ENCODE measurements around the gene NEURL1B. TPM values are rescaled to one million over a fixed set of nuclear protein-coding genes. Genes with fewer than 3 reads are reported as not detected.

NEURL1B gene
- polyA plus RNA-seq, 1 of the 3 experiments (the other 2 are of a cell fraction): 2.8 TPM

GRCh38 chr5:172603251-172603806 lies 37.7 kb upstream of the NEURL1B start (continued):
- no peak for TF ChIP-seq IRF3 (IDR thresholded peaks at IDR 0.05; ENCODE audit: low read depth, low read length)
- no peak for TF ChIP-seq RFX5 (IDR thresholded peaks at IDR 0.05; ENCODE audit: low read length)
- no peak for TF ChIP-seq RXRA (IDR thresholded peaks at IDR 0.05; ENCODE audit: borderline replicate concordance, low read depth)
- TF ChIP-seq CTCF (IDR thresholded peaks at IDR 0.05): no peak

GRCh38 chr5:172605466-172605865 lies 35.6 kb upstream of the NEURL1B start:
- no peak overlapping the region for H3K4me2 ChIP-seq
- no peaks in the 10 kb centered on the region for H3K9me2 ChIP-seq
- no peaks in the 10 kb centered on the region for H3F3A ChIP-seq (replicated peaks; ENCODE audit: insufficient read depth)
- no peaks in the 10 kb centered on the region for H4K20me1 ChIP-seq (ENCODE audit: insufficient read depth)
- H3K9ac ChIP-seq: no peak overlapping the region
- no peaks in the 10 kb centered on the region for H3K79me2 ChIP-seq (ENCODE audit: insufficient read depth)
- H3K36me3 ChIP-seq (replicated peaks in 1 of 2; ENCODE audit: control insufficient read depth in 1 of 2, insufficient read depth in 2 of 2, low read length in 1 of 2): no peaks in the 10 kb centered on the region
- H3K27me3 ChIP-seq (ENCODE audit: insufficient read depth): no peaks in the 10 kb centered on the region; the same call in 1 of the 2 replicates
- H3K9me3 ChIP-seq: no peaks in the 10 kb centered on the region
- DNase-seq: no peak
- no peak overlapping the region for H2AFZ ChIP-seq (ENCODE audit: low read depth)
- no peak overlapping the region for H3K27ac ChIP-seq (ENCODE audit: low read depth in 2 of 2, low read length in 1 of 2)
- H3K4me3 ChIP-seq (ENCODE audit: low read depth in 2 of 2, low read length in 1 of 2): no peak overlapping the region
- ChIA-PET CTCF (interaction anchor here (1.0 kb wide), 1 partner anchor 36 kb away, joined by 3 read pairs; the partner anchor contains the start of gene NEURL1B), POLR2A (no interaction called here)
- no peak for TF ChIP-seq GATA2 (CRISPR knock-in tag; IDR thresholded peaks at IDR 0.05)
- no peak for TF ChIP-seq RCOR1 (IDR thresholded peaks at IDR 0.05; ENCODE audit: low read length)
- no peak for TF ChIP-seq FOXJ3 (CRISPR knock-in tag; IDR thresholded peaks at IDR 0.05)
- TF ChIP-seq YY1 (IDR thresholded peaks at IDR 0.05; ENCODE audit: low read depth): no peak
- no peak for TF ChIP-seq CHD2 (IDR thresholded peaks at IDR 0.05; ENCODE audit: low read length, partially characterized antibody)
- TF ChIP-seq REST (IDR thresholded peaks at IDR 0.05; ENCODE audit: low read depth, low read length): no peak
- TF ChIP-seq POLR2AphosphoS5 (IDR thresholded peaks at IDR 0.05; ENCODE audit: low read depth, low read length): no peak
- no peak for TF ChIP-seq MAX (IDR thresholded peaks at IDR 0.05; ENCODE audit: low read depth)
- H3K4me1 ChIP-seq (ENCODE audit: control insufficient read depth in 1 of 2, insufficient read depth in 2 of 2, low read depth in 1 of 2, low read length in 1 of 2): no peaks in the 10 kb centered on the region
